ENCODE measurements around the gene SAMD4A.

Gene SAMD4A

GRCh38 chr14:54815016-54815415 lies 248.1 kb downstream of the SAMD4A start:
- no peak for DNase-seq (ENCODE audit: low read depth in 2 of 3, low spot score in 1 of 3)

GRCh38 chr14:54815515-54815914 lies 248.6 kb downstream of the SAMD4A start:
- no peak for DNase-seq (ENCODE audit: low read depth in 2 of 3, low spot score in 1 of 3)

GRCh38 chr14:54816450-54816849 lies 249.5 kb downstream of the SAMD4A start:
- DNase-seq (ENCODE audit: low read depth in 2 of 3, low spot score in 1 of 3): no peak

- no peak for DNase-seq (ENCODE audit: low read depth in 2 of 3, low spot score in 1 of 3)
These were observed 250.6 kb downstream of the SAMD4A start for GRCh38 chr14:54817506-54817905.

- DNase-seq (ENCODE audit: low read depth in 2 of 3, low spot score in 1 of 3): no peak
These were observed 251.5 kb downstream of the SAMD4A start for GRCh38 chr14:54818201-54819133.

- no peak for DNase-seq (ENCODE audit: low read depth in 2 of 3, low spot score in 1 of 3)
These were observed 255.8 kb downstream of the SAMD4A start for GRCh38 chr14:54822685-54823084.

- DNase-seq (ENCODE audit: low read depth in 2 of 3, low spot score in 1 of 3): no peak
These were observed 257.0 kb downstream of the SAMD4A start for GRCh38 chr14:54823757-54824549.

- no peak for DNase-seq (ENCODE audit: low read depth in 2 of 3, low spot score in 1 of 3)
These were observed 261.1 kb downstream of the SAMD4A start for GRCh38 chr14:54828037-54828436.

GRCh38 chr14:54829486-54830224 lies 262.7 kb downstream of the SAMD4A start:
- no peak for DNase-seq (ENCODE audit: low read depth in 2 of 3, low spot score in 1 of 3)

GRCh38 chr14:54830650-54831049 lies 263.7 kb downstream of the SAMD4A start:
- no peak for DNase-seq (ENCODE audit: low read depth in 2 of 3, low spot score in 1 of 3)

- no peak for DNase-seq (ENCODE audit: low read depth in 2 of 3, low spot score in 1 of 3)
These were observed 267.2 kb downstream of the SAMD4A start for GRCh38 chr14:54834081-54834480.

- no peak for DNase-seq (ENCODE audit: low read depth in 2 of 3, low spot score in 1 of 3)
These were observed 267.8 kb downstream of the SAMD4A start for GRCh38 chr14:54834727-54835126.

- no peak for DNase-seq (ENCODE audit: low read depth in 2 of 3, low spot score in 1 of 3)
These were observed 269.3 kb downstream of the SAMD4A start for GRCh38 chr14:54836231-54836630.

- DNase-seq (ENCODE audit: low read depth in 2 of 3, low spot score in 1 of 3): no peak
These were observed 270.7 kb downstream of the SAMD4A start for GRCh38 chr14:54837508-54838149.

- no peak for DNase-seq (ENCODE audit: low read depth in 2 of 3, low spot score in 1 of 3)
These were observed 272.1 kb downstream of the SAMD4A start for GRCh38 chr14:54838931-54839512.

GRCh38 chr14:54839701-54840119 lies 272.8 kb downstream of the SAMD4A start:
- no peak for DNase-seq (ENCODE audit: low read depth in 2 of 3, low spot score in 1 of 3)

- no peak for DNase-seq (ENCODE audit: low read depth in 2 of 3, low spot score in 1 of 3)
These were observed 273.4 kb downstream of the SAMD4A start for GRCh38 chr14:54840336-54840735.

- DNase-seq (ENCODE audit: low read depth in 2 of 3, low spot score in 1 of 3): no peak
These were observed 273.9 kb downstream of the SAMD4A start for GRCh38 chr14:54840798-54841197.

All from stimulated activated CD4-positive, alpha-beta T cell treated with anti-CD3 and anti-CD28 coated beads, Interleukin-12 subunit alpha, Interleukin-12 subunit beta, amount 100 ng/mL, for 48 hours (primary cell).